Prostate gland (tissue), 2 donors: Measurements from ENCODE around the gene HSPG2. TPM values are rescaled to one million over a fixed set of nuclear protein-coding genes. Genes with fewer than 3 reads are reported as not detected.

Experiments used
- DNase-seq: peaks from one replicate; pipeline ENCODE4 v3.0.0-alpha.2; 2019; ENCODE audit warnings: low spot score
- H3K27ac ChIP-seq, 2 donors: fragments of 200-600 bp; sonication (generic); 2 replicates each; pipeline ENCODE4 v1.5.1; 2017 to 2019
- H3K27me3 ChIP-seq: fragments of 200-600 bp; sonication (generic); replicated peaks from 2 replicates; pipeline ENCODE4 v1.5.1; 2019; ENCODE audit not compliant: insufficient read depth
- H3K36me3 ChIP-seq, 2 donors: fragments of 200-600 bp; sonication (generic); 1 replicate in 1 of 2; 2 replicates in 1 of 2; pipeline versions ENCODE4 v1.5.1 to v1.8.1; 2017 to 2019
- H3K4me1 ChIP-seq: fragments of 200-600 bp; sonication (generic); replicated peaks from 2 replicates; pipeline ENCODE4 v1.5.1; 2019
- H3K4me3 ChIP-seq, 2 donors: fragments of 200-600 bp; sonication (generic); 2 replicates each; pipeline ENCODE4 v1.5.1; 2017 to 2019
- H3K9me3 ChIP-seq: fragments of 200-600 bp; sonication (generic); 2 replicates; pipeline ENCODE4 v1.5.1; 2017
- POLR2A ChIP-seq: fragments of 450-650 bp; IDR thresholded peaks from one replicate; pipeline ENCODE4 v1.6.1; 2016; ENCODE audit warnings: antibody characterized with exemption, mild to moderate bottlenecking
- POLR2AphosphoS5 ChIP-seq: sonication (generic); formaldehyde crosslinking; IDR thresholded peaks from one replicate; pipeline ENCODE4 v1.6.1; 2017; ENCODE audit warnings: antibody characterized with exemption
- WGBS: methylation state at CpG from one replicate; pipeline ENCODE4 v1.1.5; 2018; 5-methylcytosine and 5-hydroxymethylcytosine counted together
- intact Hi-C: fragments of 100-400 bp; cut with DNase I; formaldehyde crosslinking; loops from one replicate; pipeline ENCODE4 v1.14.2; 2022
- total RNA-seq, 2 donors: library from RNA; depleted of rRNA; stranded (reverse); fragments of >200 nt; gene quantifications; one replicate each; pipeline ENCODE4 v1.1.0, GENCODE V29; 2016
- TF ChIP-seq, protein P1 (sequence below), 4 experiments: fragments of 200-600 bp in 2 of 4; fragments of 450-650 bp in 2 of 4; sonication (generic) in 2 of 4; IDR thresholded peaks; 1 replicate in 3 of 4; 2 replicates in 1 of 4; pipeline ENCODE4 v1.5.1; 2016 to 2019; ENCODE audit warnings: antibody characterized with exemption in 4 of 4, mild to moderate bottlenecking in 2 of 4, moderate library complexity in 2 of 4

HSPG2 gene
- total RNA-seq, 2 donors from 2014 or later, result 135 to 257 TPM

DNA sequence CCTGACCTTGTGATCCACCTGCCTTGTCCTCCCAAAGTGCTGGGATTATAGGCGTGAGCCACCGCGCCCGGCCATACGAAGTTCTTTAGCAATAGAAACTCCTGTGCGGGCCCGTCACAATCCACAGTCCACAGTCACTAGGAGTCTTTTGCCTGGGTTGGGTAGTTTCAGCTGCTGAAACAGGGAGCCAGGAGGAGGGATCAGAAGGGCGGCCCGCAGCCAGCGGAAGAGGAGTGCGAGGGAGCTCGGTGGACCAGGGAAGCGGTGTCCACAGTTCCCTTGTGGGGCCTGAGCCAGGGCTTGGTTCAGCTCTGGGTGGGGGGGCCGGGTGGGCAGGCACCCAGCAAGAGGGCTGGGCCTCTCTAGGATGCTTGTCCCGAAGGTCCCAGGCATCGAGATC, 17.9 kb upstream of the HSPG2 start:
- no peaks in the 10 kb centered on the region for H3K36me3 ChIP-seq
- DNase-seq, result no peak
- TF ChIP-seq POLR2AphosphoS5 (no peak), POLR2A (no peak)
- TF ChIP-seq, protein P1, sequence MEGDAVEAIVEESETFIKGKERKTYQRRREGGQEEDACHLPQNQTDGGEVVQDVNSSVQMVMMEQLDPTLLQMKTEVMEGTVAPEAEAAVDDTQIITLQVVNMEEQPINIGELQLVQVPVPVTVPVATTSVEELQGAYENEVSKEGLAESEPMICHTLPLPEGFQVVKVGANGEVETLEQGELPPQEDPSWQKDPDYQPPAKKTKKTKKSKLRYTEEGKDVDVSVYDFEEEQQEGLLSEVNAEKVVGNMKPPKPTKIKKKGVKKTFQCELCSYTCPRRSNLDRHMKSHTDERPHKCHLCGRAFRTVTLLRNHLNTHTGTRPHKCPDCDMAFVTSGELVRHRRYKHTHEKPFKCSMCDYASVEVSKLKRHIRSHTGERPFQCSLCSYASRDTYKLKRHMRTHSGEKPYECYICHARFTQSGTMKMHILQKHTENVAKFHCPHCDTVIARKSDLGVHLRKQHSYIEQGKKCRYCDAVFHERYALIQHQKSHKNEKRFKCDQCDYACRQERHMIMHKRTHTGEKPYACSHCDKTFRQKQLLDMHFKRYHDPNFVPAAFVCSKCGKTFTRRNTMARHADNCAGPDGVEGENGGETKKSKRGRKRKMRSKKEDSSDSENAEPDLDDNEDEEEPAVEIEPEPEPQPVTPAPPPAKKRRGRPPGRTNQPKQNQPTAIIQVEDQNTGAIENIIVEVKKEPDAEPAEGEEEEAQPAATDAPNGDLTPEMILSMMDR (IDR thresholded peaks at IDR 0.05), result no peak
- no peak overlapping the region for H3K27ac ChIP-seq
- no peak overlapping the region for H3K4me3 ChIP-seq
- no peaks in the 10 kb centered on the region for H3K9me3 ChIP-seq
- no peaks in the 10 kb centered on the region for H3K27me3 ChIP-seq
- intact Hi-C loops, result no loop called here
- 65% methylated on average over 9 of the region's 16 CpGs for WGBS
- peaks cover 6% of the 10 kb centered on the region for H3K4me1 ChIP-seq

DNA sequence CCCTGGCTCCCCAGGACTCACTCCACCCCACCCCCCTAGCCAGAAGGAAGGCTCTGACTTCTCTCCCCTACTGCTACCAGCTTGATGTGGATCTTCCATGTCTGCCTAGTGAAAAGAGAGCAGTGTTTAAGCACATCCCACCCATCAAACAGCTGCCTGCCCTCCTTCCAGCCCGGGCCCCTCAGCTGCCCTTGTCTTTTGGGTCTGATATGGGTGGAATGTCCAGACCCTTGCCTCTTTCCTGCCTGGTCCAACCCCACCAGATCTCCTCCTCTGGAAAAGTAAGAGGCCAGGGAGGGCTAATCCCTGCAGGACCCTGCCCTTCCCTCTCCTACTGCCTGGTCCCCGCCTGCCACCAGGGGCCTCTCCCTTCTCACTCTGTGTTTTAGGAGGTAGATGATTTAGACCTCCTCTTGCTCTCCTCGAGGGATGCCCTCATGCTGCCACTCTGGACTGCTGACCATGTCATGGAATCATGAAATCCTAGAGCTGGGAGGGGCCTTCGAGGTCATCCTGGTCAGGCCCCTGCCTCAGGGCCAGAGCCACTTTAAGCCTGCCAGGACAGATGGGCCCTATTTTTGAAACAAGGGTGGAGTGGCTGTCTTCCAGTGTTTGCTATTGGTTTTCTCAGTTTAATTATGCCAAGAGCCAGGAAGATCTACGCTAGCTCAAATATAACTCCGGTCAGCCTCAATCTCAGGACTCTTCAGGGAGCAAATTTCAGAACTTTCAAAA, 15.8 kb upstream of the HSPG2 start:
- TF ChIP-seq POLR2AphosphoS5 (no peak), POLR2A (no peak)
- TF ChIP-seq, protein P1 (IDR thresholded peaks at IDR 0.05), result no peak
- 74% methylated on average over 6 of the region's 6 CpGs for WGBS
- H3K27me3 ChIP-seq, result no peaks in the 10 kb centered on the region
- H3K4me3 ChIP-seq, result no peak overlapping the region
- peaks cover 6% of the 10 kb centered on the region for H3K4me1 ChIP-seq
- no peaks in the 10 kb centered on the region for H3K9me3 ChIP-seq
- H3K36me3 ChIP-seq, result no peaks in the 10 kb centered on the region
- no peak for DNase-seq
- H3K27ac ChIP-seq, result no peak overlapping the region
- intact Hi-C loops, result no loop called here

DNA sequence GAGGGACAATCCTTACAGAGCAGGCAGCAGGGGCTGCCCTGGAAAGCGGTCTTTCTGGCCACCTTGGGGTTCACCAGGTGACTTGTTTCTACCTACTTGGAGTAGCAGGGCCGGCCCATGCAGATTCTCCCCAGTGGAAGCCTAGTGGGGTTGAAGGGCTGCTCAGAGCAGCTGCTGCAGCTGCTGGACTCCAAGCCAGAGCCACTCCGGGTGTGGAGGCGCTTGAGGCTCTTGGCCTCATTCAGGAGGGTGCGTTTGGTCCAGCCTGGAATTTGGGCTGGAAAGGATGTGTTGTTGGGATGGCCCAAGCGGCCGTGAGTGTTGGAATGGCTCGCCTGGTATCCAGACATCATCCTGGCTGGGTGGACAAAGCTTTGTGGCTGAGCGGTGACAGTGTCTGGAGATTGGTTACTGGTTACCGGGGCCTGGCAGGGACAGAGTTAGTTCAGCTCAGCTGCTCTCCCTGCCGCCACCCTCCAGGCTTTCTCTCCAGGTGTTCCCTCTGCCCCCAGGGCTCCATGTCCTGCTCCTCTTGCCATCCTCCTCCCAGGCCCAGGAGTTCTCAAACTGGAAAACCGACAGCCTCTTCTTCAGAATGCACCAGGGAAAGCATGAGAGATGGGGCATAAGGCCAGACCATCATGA, 14.2 kb upstream of the HSPG2 start:
- H3K4me3 ChIP-seq, result no peak overlapping the region
- no peak for TF ChIP-seq POLR2AphosphoS5
- TF ChIP-seq POLR2A, result no peak
- TF ChIP-seq, protein P1 (IDR thresholded peaks at IDR 0.05), result no peak
- H3K9me3 ChIP-seq, result no peaks in the 10 kb centered on the region
- H3K27me3 ChIP-seq, result no peaks in the 10 kb centered on the region
- intact Hi-C loops, result no loop called here
- no peak for DNase-seq
- H3K27ac ChIP-seq, result no peak overlapping the region
- H3K4me1 ChIP-seq, result no peaks in the 10 kb centered on the region
- 83% methylated on average over 12 of the region's 12 CpGs for WGBS
- no peaks in the 10 kb centered on the region for H3K36me3 ChIP-seq

DNA sequence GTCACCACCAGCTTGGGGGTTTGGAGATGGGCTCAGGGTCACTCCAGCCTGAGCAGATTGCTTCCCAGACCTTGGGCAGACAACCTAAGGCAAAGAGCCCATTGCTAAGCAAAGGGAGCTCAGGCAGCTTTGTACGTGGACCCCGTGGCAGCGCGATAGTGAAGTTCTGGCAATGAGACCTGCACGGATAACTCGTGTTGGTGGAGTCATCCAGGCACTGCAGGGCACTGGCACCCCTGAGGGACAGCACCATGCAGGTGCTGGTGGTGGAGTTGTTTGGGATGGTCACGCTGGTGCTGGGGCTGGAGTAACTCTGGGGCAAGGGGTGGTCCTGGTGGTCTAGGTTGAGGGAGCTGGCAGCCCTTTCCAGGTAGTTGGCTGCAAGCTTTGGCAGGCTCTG, 13.6 kb upstream of the HSPG2 start:
- Histone ChIP-seq H3K9me3 (no peaks in the 10 kb centered on the region), H3K27me3 (no peaks in the 10 kb centered on the region), H3K36me3 (no peaks in the 10 kb centered on the region), H3K4me1 (no peaks in the 10 kb centered on the region), H3K4me3 (no peak overlapping the region), H3K27ac (no peak overlapping the region)
- intact Hi-C loops, result no loop called here
- DNase-seq, result no peak
- TF ChIP-seq POLR2AphosphoS5 (no peak), POLR2A (no peak)
- TF ChIP-seq, protein P1 (IDR thresholded peaks at IDR 0.05), result no peak
- WGBS, result 88% methylated on average over 7 of the region's 7 CpGs
